GM18858 (cell line): ENCODE data around the gene TMEM72.

Experiments
- ATAC-seq: cut with Tn5 transposase; IDR thresholded peaks from one replicate; pipeline ENCODE4 v1.9.1; 2021; ENCODE audit not compliant: unreplicated experiment

Gene TMEM72

GRCh38 chr10:44966816-44967509, 55.8 kb downstream of the TMEM72 start:
- no peak for ATAC-seq

GRCh38 chr10:44967616-44968015, 56.5 kb downstream of the TMEM72 start:
- no peak for ATAC-seq

GRCh38 chr10:44968091-44968490, 57.0 kb downstream of the TMEM72 start:
- no peak for ATAC-seq

- ATAC-seq = no peak
Measured at GRCh38 chr10:44968500-44969400, 57.6 kb downstream of the TMEM72 start.

- no peak for ATAC-seq
Measured at GRCh38 chr10:44969854-44970253, 58.7 kb downstream of the TMEM72 start.

- no peak for ATAC-seq
Measured at GRCh38 chr10:44970812-44971395, 59.8 kb downstream of the TMEM72 start.

GRCh38 chr10:44971434-44971833, 60.3 kb downstream of the TMEM72 start:
- no peak for ATAC-seq

GRCh38 chr10:44971935-44972757, 61.0 kb downstream of the TMEM72 start:
- ATAC-seq = no peak

GRCh38 chr10:44972874-44973306, 61.8 kb downstream of the TMEM72 start:
- no peak for ATAC-seq

GRCh38 chr10:44973323-44974081, 62.4 kb downstream of the TMEM72 start:
- ATAC-seq = no peak

GRCh38 chr10:44974082-44974627, 63.0 kb downstream of the TMEM72 start:
- ATAC-seq = no peak

- ATAC-seq = peak; percentile 53
Measured at GRCh38 chr10:44974628-44975430, 63.7 kb downstream of the TMEM72 start.

GRCh38 chr10:44975431-44976331, 64.5 kb downstream of the TMEM72 start:
- ATAC-seq = no peak

GRCh38 chr10:44976352-44977198, 65.4 kb downstream of the TMEM72 start:
- no peak for ATAC-seq

GRCh38 chr10:44977287-44978212, 66.4 kb downstream of the TMEM72 start:
- no peak for ATAC-seq

- no peak for ATAC-seq
Measured at GRCh38 chr10:44978213-44978569, 67.1 kb downstream of the TMEM72 start.
